ENCODE results near the gene SIPA1L2. TPM values are rescaled to one million over a fixed set of nuclear protein-coding genes. Genes with fewer than 3 reads are reported as not detected.
A peak's percentile ranks its signal among the peaks of the same experiment; 100 is the strongest.

The SIPA1L2 gene
- total and polyA plus RNA-seq, 2 experiments from 2014 or later: 1.1 to 5.9 TPM

DNA sequence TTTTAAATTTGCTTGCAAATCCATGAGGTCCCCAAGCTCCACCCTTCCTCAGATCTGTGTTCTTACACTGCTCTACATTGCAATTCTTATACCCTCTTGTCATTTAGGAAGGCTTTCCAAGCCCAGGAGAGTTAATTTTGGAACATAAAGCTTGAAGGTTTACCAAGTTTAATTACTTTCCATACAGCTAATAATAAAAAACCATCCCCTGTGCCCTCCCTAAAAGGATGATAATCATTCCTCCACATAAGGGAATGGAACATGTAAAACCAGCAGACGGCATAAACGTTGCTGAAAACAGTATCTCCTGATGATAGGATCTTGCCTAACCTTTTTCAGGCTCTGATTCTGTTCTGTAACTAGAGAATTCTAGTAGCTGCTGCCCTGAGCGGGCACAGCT is 23.9 kb upstream of the SIPA1L2 start:
- Histone ChIP-seq H3K4me1 (ENCODE audit: insufficient read depth) (no peaks in the 10 kb centered on the region), H3K4me2 (ENCODE audit: unreplicated experiment) (no peak overlapping the region), H3K9me2 (ENCODE audit: insufficient read depth) (no peaks in the 10 kb centered on the region), H3K27me3 (replicated peaks; ENCODE audit: insufficient read depth) (peaks cover 3% of the 10 kb centered on the region), H2AFZ (no peak overlapping the region), H3K27ac (no peak overlapping the region), H3K9me3 (ENCODE audit: low read depth) (no peaks in the 10 kb centered on the region), H4K20me1 (ENCODE audit: insufficient read depth) (no peaks in the 10 kb centered on the region), H3K36me3 (ENCODE audit: low read depth) (no peaks in the 10 kb centered on the region), H3F3A (ENCODE audit: insufficient read depth) (no peaks in the 10 kb centered on the region), H3K9ac (no peak overlapping the region), H3K4me3 (no peak overlapping the region), H3K79me2 (ENCODE audit: insufficient read depth) (no peaks in the 10 kb centered on the region)
- in situ Hi-C loops (cut with MboI): no loop called here
- TF ChIP-seq EZH2 (IDR thresholded peaks at IDR 0.05; ENCODE audit: insufficient read depth, poor library complexity, severe bottlenecking) (no peak), EZH2phosphoT487 (IDR thresholded peaks at IDR 0.05; ENCODE audit: insufficient read depth, low read depth) (no peak)
- no peak for DNase-seq
- 32 to 45% methylated on average over 3 of the region's 3 CpGs for WGBS, 2 experiments (ENCODE audit: low coverage in 1 of 2, low lambda C conversion rate in 2 of 2, missing lambda C conversion rate in 2 of 2)

DNA sequence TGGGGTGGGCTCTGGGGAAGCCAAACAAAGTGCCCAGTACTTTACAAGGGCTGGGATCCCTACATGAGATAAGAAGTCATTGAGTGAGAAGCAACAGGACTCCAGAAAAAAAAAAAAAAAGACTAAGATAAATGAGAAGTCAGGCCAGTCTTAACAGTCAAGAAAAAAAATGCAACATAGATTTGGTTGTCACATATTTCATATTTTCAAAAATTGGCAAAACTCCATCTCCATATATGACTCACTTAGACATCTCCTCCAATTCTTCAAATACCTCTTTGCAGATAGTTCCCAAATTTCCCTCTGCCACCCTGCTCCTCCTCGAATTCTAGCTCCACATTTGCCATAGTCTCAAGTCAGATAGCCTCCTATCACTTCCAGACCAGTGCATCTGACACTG is 20.9 kb upstream of the SIPA1L2 start:
- H3K4me1 ChIP-seq (ENCODE audit: insufficient read depth): no peaks in the 10 kb centered on the region
- no peak overlapping the region for H3K4me2 ChIP-seq (ENCODE audit: unreplicated experiment)
- 71 to 94% methylated on average over 1 of the region's 1 CpG for WGBS, 2 experiments (ENCODE audit: low coverage in 1 of 2, low lambda C conversion rate in 2 of 2, missing lambda C conversion rate in 2 of 2)

DNA sequence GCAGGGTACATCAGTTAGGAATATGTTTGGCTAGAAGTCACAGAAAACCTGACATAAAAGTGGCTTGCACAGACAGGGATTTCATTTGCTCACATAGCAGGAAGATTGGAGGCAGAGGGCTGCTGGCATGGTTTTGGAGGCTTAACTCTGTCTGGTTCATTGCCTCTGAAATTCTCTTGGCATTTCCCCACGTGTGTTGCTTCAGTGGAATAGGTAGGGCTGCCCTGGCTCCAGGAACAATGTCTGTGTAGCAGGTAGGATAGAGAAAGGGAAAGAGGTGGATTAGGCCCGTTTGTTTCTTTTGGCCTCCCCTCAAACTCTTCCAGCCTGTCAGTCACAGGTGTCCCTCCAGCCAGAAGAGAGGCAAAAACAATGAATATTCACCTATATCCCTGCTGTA is 20.5 kb upstream of the SIPA1L2 start:
- Histone ChIP-seq H3K4me3 (no peak overlapping the region), H3F3A (ENCODE audit: insufficient read depth) (no peaks in the 10 kb centered on the region)
- WGBS, 2 experiments (ENCODE audit: low coverage in 1 of 2, low lambda C conversion rate in 2 of 2, missing lambda C conversion rate in 2 of 2): 13 to 14% methylated on average over 2 of the region's 2 CpGs

More for the DNA sequence above, 20.9 kb upstream of the SIPA1L2 start:
- H3K4me3 ChIP-seq: no peak overlapping the region
- no peak overlapping the region for H2AFZ ChIP-seq
- no peak overlapping the region for H3K27ac ChIP-seq
- no peaks in the 10 kb centered on the region for H3F3A ChIP-seq (ENCODE audit: insufficient read depth)
- peaks cover 3% of the 10 kb centered on the region for H3K27me3 ChIP-seq (replicated peaks; ENCODE audit: insufficient read depth)
- H4K20me1 ChIP-seq (ENCODE audit: insufficient read depth): no peaks in the 10 kb centered on the region
- no peaks in the 10 kb centered on the region for H3K9me2 ChIP-seq (ENCODE audit: insufficient read depth)
- no peak overlapping the region for H3K9ac ChIP-seq
- no peak for TF ChIP-seq EZH2phosphoT487 (IDR thresholded peaks at IDR 0.05; ENCODE audit: insufficient read depth, low read depth)
- no peak for TF ChIP-seq EZH2 (IDR thresholded peaks at IDR 0.05; ENCODE audit: insufficient read depth, poor library complexity, severe bottlenecking)
- no peaks in the 10 kb centered on the region for H3K9me3 ChIP-seq (ENCODE audit: low read depth)
- no peaks in the 10 kb centered on the region for H3K79me2 ChIP-seq (ENCODE audit: insufficient read depth)
- no peaks in the 10 kb centered on the region for H3K36me3 ChIP-seq (ENCODE audit: low read depth)
- in situ Hi-C loops (cut with MboI): no loop called here
- DNase-seq: peak; percentile 6

DNA sequence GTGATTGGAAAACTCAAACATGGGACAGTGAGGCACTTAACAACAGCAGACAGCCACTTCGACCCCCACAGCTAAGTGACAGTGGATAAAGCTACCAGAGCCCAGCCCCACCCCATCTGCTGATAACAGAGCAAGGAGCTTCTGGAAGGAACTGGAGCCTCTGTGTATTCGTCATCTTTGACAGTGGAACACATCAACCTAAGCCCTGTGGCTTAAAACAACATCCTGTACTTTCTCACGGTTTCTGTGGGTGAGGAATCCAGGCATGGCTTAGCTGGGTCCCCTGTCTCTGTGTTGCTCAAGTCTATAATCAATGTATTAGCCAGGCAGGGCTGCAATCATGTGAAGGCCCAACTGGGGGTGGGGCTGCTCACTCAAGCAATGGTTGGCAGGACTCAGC is 18.4 kb upstream of the SIPA1L2 start:
- 48 to 50% methylated on average over 3 of the region's 3 CpGs for WGBS, 2 experiments (ENCODE audit: low coverage in 1 of 2, low lambda C conversion rate in 2 of 2, missing lambda C conversion rate in 2 of 2)
- Histone ChIP-seq H3K4me1 (ENCODE audit: insufficient read depth) (no peaks in the 10 kb centered on the region), H3K36me3 (ENCODE audit: low read depth) (no peaks in the 10 kb centered on the region), H3F3A (ENCODE audit: insufficient read depth) (no peaks in the 10 kb centered on the region), H3K79me2 (ENCODE audit: insufficient read depth) (no peaks in the 10 kb centered on the region), H3K9me3 (ENCODE audit: low read depth) (no peaks in the 10 kb centered on the region), H3K4me2 (ENCODE audit: unreplicated experiment) (no peak overlapping the region), H4K20me1 (ENCODE audit: insufficient read depth) (no peaks in the 10 kb centered on the region), H3K9me2 (ENCODE audit: insufficient read depth) (no peaks in the 10 kb centered on the region), H2AFZ (no peak overlapping the region), H3K4me3 (no peak overlapping the region), H3K9ac (no peak overlapping the region), H3K27me3 (replicated peaks; ENCODE audit: insufficient read depth) (no peaks in the 10 kb centered on the region), H3K27ac (no peak overlapping the region)
- TF ChIP-seq EZH2 (IDR thresholded peaks at IDR 0.05; ENCODE audit: insufficient read depth, poor library complexity, severe bottlenecking) (no peak), EZH2phosphoT487 (IDR thresholded peaks at IDR 0.05; ENCODE audit: insufficient read depth, low read depth) (no peak)
- DNase-seq: no peak
- in situ Hi-C loops (cut with MboI): no loop called here

More for the DNA sequence above, 20.5 kb upstream of the SIPA1L2 start:
- no peak for TF ChIP-seq EZH2phosphoT487 (IDR thresholded peaks at IDR 0.05; ENCODE audit: insufficient read depth, low read depth)
- no peak for TF ChIP-seq EZH2 (IDR thresholded peaks at IDR 0.05; ENCODE audit: insufficient read depth, poor library complexity, severe bottlenecking)
- Histone ChIP-seq H2AFZ (no peak overlapping the region), H3K9me2 (ENCODE audit: insufficient read depth) (no peaks in the 10 kb centered on the region), H3K9ac (no peak overlapping the region), H3K27ac (no peak overlapping the region), H4K20me1 (ENCODE audit: insufficient read depth) (no peaks in the 10 kb centered on the region), H3K36me3 (ENCODE audit: low read depth) (no peaks in the 10 kb centered on the region), H3K27me3 (replicated peaks; ENCODE audit: insufficient read depth) (peaks cover 3% of the 10 kb centered on the region), H3K79me2 (ENCODE audit: insufficient read depth) (no peaks in the 10 kb centered on the region), H3K9me3 (ENCODE audit: low read depth) (no peaks in the 10 kb centered on the region), H3K4me2 (ENCODE audit: unreplicated experiment) (no peak overlapping the region), H3K4me1 (ENCODE audit: insufficient read depth) (no peaks in the 10 kb centered on the region)
- in situ Hi-C loops (cut with MboI): no loop called here
- no peak for DNase-seq

DNA sequence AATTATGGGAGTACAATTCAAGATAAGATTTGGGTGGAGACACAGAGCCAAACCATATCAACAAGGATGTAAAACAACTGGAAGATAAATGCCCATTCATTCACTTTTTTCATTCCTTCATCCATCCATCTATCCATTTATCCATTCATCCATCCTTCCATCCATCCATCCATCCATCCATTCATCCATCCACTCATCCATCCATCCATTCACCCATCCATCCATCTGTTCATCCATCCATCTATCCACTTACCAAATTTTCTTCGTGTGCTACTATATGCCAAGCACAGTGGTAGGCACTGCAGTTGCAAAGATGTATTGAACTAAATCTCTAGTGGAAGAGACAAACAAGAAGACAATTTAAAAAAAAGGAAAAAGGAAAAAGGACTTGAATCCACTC is 14.3 kb upstream of the SIPA1L2 start:
- no peak overlapping the region for H3K4me2 ChIP-seq (ENCODE audit: unreplicated experiment)
- H3F3A ChIP-seq (ENCODE audit: insufficient read depth): no peaks in the 10 kb centered on the region
- no peaks in the 10 kb centered on the region for H3K36me3 ChIP-seq (ENCODE audit: low read depth)
- in situ Hi-C loops (cut with MboI): no loop called here
- no peaks in the 10 kb centered on the region for H4K20me1 ChIP-seq (ENCODE audit: insufficient read depth)
- H3K4me3 ChIP-seq: no peak overlapping the region
- no peak overlapping the region for H2AFZ ChIP-seq
- DNase-seq: no peak
- H3K9me2 ChIP-seq (ENCODE audit: insufficient read depth): no peaks in the 10 kb centered on the region
- no peaks in the 10 kb centered on the region for H3K79me2 ChIP-seq (ENCODE audit: insufficient read depth)
- no peaks in the 10 kb centered on the region for H3K27me3 ChIP-seq (replicated peaks; ENCODE audit: insufficient read depth)
- H3K4me1 ChIP-seq (ENCODE audit: insufficient read depth): no peaks in the 10 kb centered on the region
- TF ChIP-seq EZH2phosphoT487 (IDR thresholded peaks at IDR 0.05; ENCODE audit: insufficient read depth, low read depth): no peak
- TF ChIP-seq EZH2 (IDR thresholded peaks at IDR 0.05; ENCODE audit: insufficient read depth, poor library complexity, severe bottlenecking): no peak
- no peak overlapping the region for H3K9ac ChIP-seq
- 80 to 96% methylated on average over 1 of the region's 1 CpG for WGBS, 2 experiments (ENCODE audit: low coverage in 1 of 2, low lambda C conversion rate in 2 of 2, missing lambda C conversion rate in 2 of 2)
- H3K27ac ChIP-seq: no peak overlapping the region
- no peaks in the 10 kb centered on the region for H3K9me3 ChIP-seq (ENCODE audit: low read depth)

Data from GM23248 (cell line).